MM.1S (cell line): ENCODE data around the gene METTL1.

Experiments used
- DNase-seq: peaks from one replicate; pipeline ENCODE4 v3.0.0-alpha.2; 2015
- H2AFZ ChIP-seq: fragments of 300-600 bp; sonication (generic); 2 replicates; pipeline ENCODE4 v1.6.0; 2016; ENCODE audit warnings: antibody characterized with exemption, low read length
- H3F3A ChIP-seq: fragments of 300-600 bp; sonication (generic); 2 replicates; pipeline ENCODE4 v1.6.1; 2016; ENCODE audit warnings: mild to moderate bottlenecking, antibody characterized with exemption, low read length, moderate library complexity, mixed read lengths; ENCODE audit not compliant: insufficient read depth
- H3K27ac ChIP-seq: fragments of 300-600 bp; sonication (generic); 2 replicates; pipeline ENCODE4 v1.5.1; 2016; ENCODE audit warnings: mild to moderate bottlenecking, low read length
- H3K27me3 ChIP-seq: fragments of 300-600 bp; sonication (generic); replicated peaks from 2 replicates; pipeline ENCODE4 v1.6.0; 2016; ENCODE audit warnings: low read length; ENCODE audit not compliant: insufficient read depth
- H3K36me3 ChIP-seq: fragments of 300-600 bp; sonication (generic); replicated peaks from 2 replicates; pipeline ENCODE4 v1.6.1; 2016; ENCODE audit warnings: mild to moderate bottlenecking, low read length, mixed read lengths; ENCODE audit not compliant: insufficient read depth
- H3K4me1 ChIP-seq: fragments of 300-600 bp; sonication (generic); 2 replicates; pipeline ENCODE4 v1.6.1; 2016; ENCODE audit warnings: low read length, mixed read lengths
- H3K4me2 ChIP-seq: fragments of 300-600 bp; sonication (generic); 2 replicates; pipeline ENCODE4 v1.6.0; 2016; ENCODE audit warnings: low read depth, low read length
- H3K4me3 ChIP-seq: fragments of 300-600 bp; sonication (generic); 2 replicates; pipeline ENCODE4 v1.5.1; 2016; ENCODE audit warnings: low read length, mixed read lengths
- H3K79me2 ChIP-seq: fragments of 300-600 bp; sonication (generic); 2 replicates; pipeline ENCODE4 v1.6.1; 2016; ENCODE audit warnings: mixed run types, low read length, mixed read lengths
- H3K9ac ChIP-seq: fragments of 300-600 bp; sonication (generic); 2 replicates; pipeline ENCODE4 v1.6.1; 2016; ENCODE audit warnings: low read length, mixed read lengths
- H3K9me2 ChIP-seq: fragments of 300-600 bp; sonication (generic); replicated peaks from 2 replicates; pipeline ENCODE4 v1.6.1; 2016; ENCODE audit warnings: mild to moderate bottlenecking, low read length, mixed read lengths; ENCODE audit not compliant: insufficient read depth
- H3K9me3 ChIP-seq: fragments of 300-600 bp; sonication (generic); replicated peaks from 2 replicates; pipeline ENCODE4 v1.6.1; 2016; ENCODE audit warnings: mild to moderate bottlenecking, low read length, mixed read lengths; ENCODE audit not compliant: insufficient read depth
- H4K20me1 ChIP-seq: fragments of 300-600 bp; sonication (generic); 2 replicates; pipeline ENCODE4 v1.6.1; 2016; ENCODE audit warnings: mild to moderate bottlenecking, low read length, moderate library complexity, mixed read lengths; ENCODE audit not compliant: insufficient read depth
- EZH2 ChIP-seq: fragments of 300-600 bp; sonication (generic); optimal IDR thresholded peaks from 2 replicates; pipeline ENCODE3; 2017; ENCODE audit warnings: low read depth, mild to moderate bottlenecking, antibody characterized with exemption, low read length, mixed read lengths
- EZH2phosphoT487 ChIP-seq: fragments of 300-600 bp; sonication (generic); IDR thresholded peaks from 2 replicates; pipeline ENCODE4 v1.6.1; 2018; ENCODE audit warnings: antibody characterized with exemption, low read length
- TF ChIP-seq, protein P1 (sequence below): fragments of 300-600 bp; sonication (generic); IDR thresholded peaks from 2 replicates; pipeline ENCODE4 v1.5.1; 2016; ENCODE audit warnings: antibody characterized with exemption, low read length, mixed read lengths

Gene METTL1

DNA sequence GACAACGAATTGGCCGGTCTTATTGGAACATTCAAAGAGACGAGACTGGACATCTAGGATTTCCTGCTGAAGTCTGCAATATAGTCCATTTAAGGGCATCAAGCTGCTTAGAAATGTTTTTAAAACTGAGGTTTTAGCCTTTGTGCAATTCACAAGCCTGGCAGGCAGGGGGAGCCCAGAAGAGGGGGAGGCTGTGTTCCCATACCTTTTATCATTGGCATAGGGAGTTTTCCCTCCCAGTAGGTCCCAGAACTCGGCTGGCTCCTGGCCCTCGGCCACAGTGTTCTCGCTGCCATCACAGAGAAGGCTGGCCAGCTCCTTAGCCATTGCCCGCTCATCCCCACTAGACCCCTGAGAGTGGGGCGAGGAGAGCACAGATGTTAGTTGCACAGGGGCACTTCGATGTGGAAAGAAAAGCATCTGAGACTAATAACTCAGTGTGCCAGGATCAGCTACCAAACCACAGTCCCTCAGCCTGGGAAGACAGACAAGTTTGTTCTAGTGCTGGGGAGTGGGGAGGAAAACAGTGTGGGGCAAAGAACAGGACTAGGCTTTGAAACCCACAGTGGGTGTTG, 31.5 kb upstream of the METTL1 start:
- Histone ChIP-seq H3K4me3 (no peak overlapping the region), H3K79me2 (no peaks in the 10 kb centered on the region), H3K4me2 (no peak overlapping the region), H2AFZ (no peak overlapping the region), H3K27ac (no peak overlapping the region), H3K36me3 (0 out of 2 replicates have a peak, but pooled peaks cover 4% of the 10 kb centered on the region), H4K20me1 (no peaks in the 10 kb centered on the region), H3K9ac (no peak overlapping the region), H3K4me1 (no peaks in the 10 kb centered on the region), H3K9me3 (no peaks in the 10 kb centered on the region), H3F3A (no peaks in the 10 kb centered on the region), H3K27me3 (no peaks in the 10 kb centered on the region), H3K9me2 (no peaks in the 10 kb centered on the region)
- DNase-seq = peak; percentile 21
- TF ChIP-seq, protein P1, sequence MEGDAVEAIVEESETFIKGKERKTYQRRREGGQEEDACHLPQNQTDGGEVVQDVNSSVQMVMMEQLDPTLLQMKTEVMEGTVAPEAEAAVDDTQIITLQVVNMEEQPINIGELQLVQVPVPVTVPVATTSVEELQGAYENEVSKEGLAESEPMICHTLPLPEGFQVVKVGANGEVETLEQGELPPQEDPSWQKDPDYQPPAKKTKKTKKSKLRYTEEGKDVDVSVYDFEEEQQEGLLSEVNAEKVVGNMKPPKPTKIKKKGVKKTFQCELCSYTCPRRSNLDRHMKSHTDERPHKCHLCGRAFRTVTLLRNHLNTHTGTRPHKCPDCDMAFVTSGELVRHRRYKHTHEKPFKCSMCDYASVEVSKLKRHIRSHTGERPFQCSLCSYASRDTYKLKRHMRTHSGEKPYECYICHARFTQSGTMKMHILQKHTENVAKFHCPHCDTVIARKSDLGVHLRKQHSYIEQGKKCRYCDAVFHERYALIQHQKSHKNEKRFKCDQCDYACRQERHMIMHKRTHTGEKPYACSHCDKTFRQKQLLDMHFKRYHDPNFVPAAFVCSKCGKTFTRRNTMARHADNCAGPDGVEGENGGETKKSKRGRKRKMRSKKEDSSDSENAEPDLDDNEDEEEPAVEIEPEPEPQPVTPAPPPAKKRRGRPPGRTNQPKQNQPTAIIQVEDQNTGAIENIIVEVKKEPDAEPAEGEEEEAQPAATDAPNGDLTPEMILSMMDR = peak; percentile 80
- TF ChIP-seq EZH2phosphoT487 = no peak
- TF ChIP-seq EZH2 = no peak

DNA sequence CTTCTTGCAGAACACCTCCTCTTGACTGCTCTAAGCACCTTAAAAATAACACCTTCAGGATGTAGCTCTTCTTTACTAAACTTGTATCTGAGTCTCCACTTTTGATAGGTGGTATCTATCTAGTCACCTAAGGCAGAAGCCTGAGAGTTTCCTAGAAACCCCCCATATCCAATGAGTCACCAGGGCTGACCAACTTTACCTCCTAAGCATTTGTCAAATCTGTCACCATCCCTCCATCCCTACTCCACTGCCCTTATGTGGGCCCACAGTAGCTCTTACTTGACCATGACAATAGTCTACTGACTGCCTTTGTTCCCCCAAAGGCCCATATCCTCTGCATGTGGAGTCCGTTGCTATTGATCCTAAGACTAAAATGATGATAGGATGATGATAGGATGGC, 30.7 kb upstream of the METTL1 start:
- no peak overlapping the region for H3K27ac ChIP-seq
- no peaks in the 10 kb centered on the region for H3K9me2 ChIP-seq
- H3K4me3 ChIP-seq = no peak overlapping the region
- H3K9ac ChIP-seq = no peak overlapping the region
- H3K9me3 ChIP-seq = no peaks in the 10 kb centered on the region
- H3K36me3 ChIP-seq = 0 out of 2 replicates have a peak, but pooled peaks cover 4% of the 10 kb centered on the region
- no peak overlapping the region for H2AFZ ChIP-seq
- H4K20me1 ChIP-seq = no peaks in the 10 kb centered on the region
- no peak for DNase-seq
- H3K27me3 ChIP-seq = no peaks in the 10 kb centered on the region
- H3K4me2 ChIP-seq = no peak overlapping the region
- H3K79me2 ChIP-seq = no peaks in the 10 kb centered on the region
- H3F3A ChIP-seq = no peaks in the 10 kb centered on the region
- no peaks in the 10 kb centered on the region for H3K4me1 ChIP-seq
- no peak for TF ChIP-seq EZH2phosphoT487
- no peak for TF ChIP-seq EZH2
- TF ChIP-seq, protein P1 = no peak

DNA sequence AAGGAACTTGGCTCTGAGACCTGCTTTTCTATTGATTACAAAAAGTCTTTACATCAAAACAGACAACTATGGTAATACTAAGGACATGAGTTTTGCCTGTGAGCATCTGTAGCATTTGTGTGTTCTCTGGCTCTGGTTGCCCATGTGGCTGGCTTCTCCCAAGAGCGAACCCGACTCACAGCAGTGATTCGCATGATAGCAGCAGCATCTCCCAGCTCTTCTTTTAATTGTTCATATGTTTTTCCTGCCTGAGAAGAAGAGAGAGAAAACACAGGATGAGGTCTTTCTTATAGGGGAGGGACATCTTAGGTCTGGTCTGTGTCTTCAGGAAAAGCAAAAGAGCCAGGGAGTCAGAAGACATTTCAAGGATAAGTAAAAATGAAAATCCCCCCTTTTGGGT, 29.1 kb upstream of the METTL1 start:
- no peak overlapping the region for H3K27ac ChIP-seq
- no peaks in the 10 kb centered on the region for H3K79me2 ChIP-seq
- no peak for DNase-seq
- no peaks in the 10 kb centered on the region for H4K20me1 ChIP-seq
- no peaks in the 10 kb centered on the region for H3K4me1 ChIP-seq
- 0 out of 2 replicates have a peak, but pooled peaks cover 7% of the 10 kb centered on the region for H3K36me3 ChIP-seq
- H2AFZ ChIP-seq = no peak overlapping the region
- H3K27me3 ChIP-seq = no peaks in the 10 kb centered on the region
- TF ChIP-seq EZH2 = no peak
- TF ChIP-seq, protein P1 = no peak
- TF ChIP-seq EZH2phosphoT487 = no peak
- H3K9me3 ChIP-seq = no peaks in the 10 kb centered on the region
- H3K4me3 ChIP-seq = no peak overlapping the region
- no peak overlapping the region for H3K9ac ChIP-seq
- no peaks in the 10 kb centered on the region for H3F3A ChIP-seq
- no peak overlapping the region for H3K4me2 ChIP-seq
- H3K9me2 ChIP-seq = no peaks in the 10 kb centered on the region
